ENCODE measurements around the gene IVD. TPM values are rescaled to one million over a fixed set of nuclear protein-coding genes. Genes with fewer than 3 reads are reported as not detected.

The IVD gene
- total and polyA plus RNA-seq, 5 experiments from 2014 or later, result 48.2 to 120 (median 77.7) TPM

DNA sequence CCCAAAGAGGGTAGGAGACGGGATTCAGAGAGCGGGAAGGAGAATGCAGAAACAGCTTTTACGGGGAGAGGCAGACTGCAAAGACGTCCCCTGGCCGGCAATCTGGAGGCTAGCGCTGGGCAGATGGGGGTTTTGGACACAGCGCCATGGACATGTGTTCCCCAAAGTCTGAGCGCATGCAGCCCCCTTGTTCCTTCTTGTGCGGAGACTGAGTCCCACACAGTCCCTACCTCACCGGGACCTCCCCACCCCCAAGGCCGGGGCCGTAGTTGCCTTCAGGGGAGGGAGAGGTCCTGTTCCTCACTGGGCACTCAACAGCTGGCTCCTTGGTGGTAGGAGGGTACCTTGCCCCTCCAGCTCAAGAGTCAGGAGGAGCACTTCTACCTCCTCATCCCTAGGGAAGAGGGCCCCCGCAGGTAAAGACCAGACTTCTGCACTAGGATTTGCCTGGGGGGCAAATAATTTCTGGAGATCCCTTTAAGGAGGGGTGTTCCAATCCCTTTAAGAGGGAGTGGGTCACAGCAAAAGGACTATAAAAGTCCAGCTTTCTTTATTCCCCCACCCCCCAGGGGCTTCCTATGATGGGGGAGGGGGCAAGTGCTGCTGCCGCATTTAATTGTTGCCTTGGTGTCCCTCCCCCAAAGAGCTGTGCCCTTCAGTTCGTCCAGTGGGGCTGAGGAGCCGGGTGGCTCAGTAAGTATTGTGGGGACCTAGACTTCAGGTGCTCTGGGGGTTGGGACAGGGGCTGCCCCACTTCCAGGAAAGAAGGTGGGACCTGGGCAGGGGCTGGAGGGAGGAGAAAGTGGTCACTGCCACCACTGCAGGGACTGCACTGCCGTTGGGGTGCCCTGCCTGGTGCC lies 31.5 kb downstream of the IVD start:
- Mint-ChIP-seq H3K27me3 (peaks cover 7 to 36% (median 18%) of the 10 kb centered on the region in 5 donors), H3K4me3 (peak overlapping the region in 9 of 10 donors; percentile 54 to 84 (median 66)), H3K27ac (peak overlapping the region in 2 of 10 donors; percentile 40 to 51), H3K36me3 (no peaks in the 10 kb centered on the region), H3K4me1 (peaks cover 27 to 42% (median 38%) of the 10 kb centered on the region in 4 donors), H3K9me3 (no peaks in the 10 kb centered on the region)
- POLR2A ChIA-PET, result interaction anchor here (1.6 kb wide), 1 partner anchor 31 kb away, joined by 6 read pairs; the partner anchor contains the start of gene IVD
- ATAC-seq, result no peak
- peak in 2 of 10 donors; percentile 6 to 8 for DNase-seq

DNA sequence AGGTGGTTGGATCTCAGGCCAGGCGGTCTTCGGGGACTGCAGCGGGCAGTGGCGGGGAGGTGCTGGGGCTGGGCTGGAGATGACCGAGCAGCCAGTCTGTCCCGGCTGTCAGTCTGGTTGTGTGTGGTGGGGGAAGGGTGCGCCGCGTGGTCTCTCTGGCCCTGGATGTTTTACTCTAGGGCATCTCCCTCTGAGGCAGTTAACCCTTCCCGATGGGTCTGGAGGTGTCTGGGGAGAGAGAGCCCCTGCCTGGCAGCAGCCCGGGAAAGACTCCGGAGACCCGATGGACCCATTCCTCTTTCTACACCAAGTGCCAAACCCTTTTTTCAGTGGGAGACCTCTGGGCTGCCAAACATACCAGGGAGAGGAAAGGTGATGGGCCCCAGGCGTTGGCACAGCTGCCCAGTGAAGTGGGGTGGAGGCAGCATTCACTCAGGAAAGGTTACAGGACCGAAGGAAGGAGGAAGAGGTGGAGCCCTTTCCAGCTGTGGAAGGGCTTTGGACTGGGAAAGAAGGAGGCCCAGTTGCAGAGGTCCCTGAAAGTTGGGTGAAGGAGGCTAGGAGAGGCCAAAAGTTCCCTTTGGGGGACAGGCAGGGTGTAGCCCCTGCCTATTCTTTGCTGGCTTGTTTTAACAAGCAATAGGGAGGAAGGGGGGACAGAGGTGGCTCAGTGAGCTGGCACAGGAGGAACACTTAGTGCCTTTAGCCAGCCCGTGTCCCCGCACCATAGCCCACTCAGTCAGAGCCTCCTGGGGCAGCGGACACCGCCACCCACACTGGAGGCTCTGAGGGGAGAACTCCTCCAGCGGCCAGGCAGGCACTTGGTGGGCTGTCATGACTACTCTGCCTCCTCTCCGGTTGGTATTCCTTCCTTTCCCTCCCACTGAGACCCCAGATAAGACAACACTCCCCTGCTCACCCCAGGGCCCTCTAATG lies 32.4 kb downstream of the IVD start:
- H3K4me3 Mint-ChIP-seq, result peak overlapping the region in 9 of 10 donors; percentile 5 to 59 (median 45)
- H3K9me3 Mint-ChIP-seq, result no peaks in the 10 kb centered on the region
- ATAC-seq (no peak), DNase-seq (peak in 1 of 10 donors; percentile 6)
- peaks cover 31 to 50% (median 46%) of the 10 kb centered on the region in 4 donors for H3K4me1 Mint-ChIP-seq
- H3K36me3 Mint-ChIP-seq, result no peaks in the 10 kb centered on the region
- H3K27me3 Mint-ChIP-seq, result peaks cover 7 to 36% (median 18%) of the 10 kb centered on the region in 5 donors
- POLR2A ChIA-PET, result interaction anchor here (1.6 kb wide), 1 partner anchor 32 kb away, joined by 6 read pairs; the partner anchor contains the start of gene IVD
- no peak overlapping the region for H3K27ac Mint-ChIP-seq

DNA sequence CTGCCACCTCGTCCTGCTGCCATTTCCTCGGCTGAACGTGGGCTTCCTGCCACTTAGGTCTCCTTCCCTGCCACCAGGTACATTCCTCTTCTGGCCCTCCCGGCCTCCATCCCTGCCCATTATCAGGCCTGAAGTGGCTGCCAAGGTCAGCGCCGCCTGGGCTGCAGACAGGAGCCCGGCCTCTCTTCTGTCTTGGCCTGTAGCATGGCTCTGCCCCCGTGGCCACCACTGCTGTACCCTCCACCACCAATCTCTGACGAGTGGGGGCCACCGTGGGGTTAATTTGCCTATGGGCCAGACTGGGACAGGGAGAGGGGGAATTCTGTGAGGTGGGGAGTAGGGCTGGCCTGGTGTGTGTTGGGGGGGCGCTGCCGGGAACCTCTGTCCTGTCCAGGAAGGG lies 33.1 kb downstream of the IVD start:
- H3K4me3 Mint-ChIP-seq, result peak overlapping the region in 4 of 10 donors; percentile 22 to 57 (median 30)
- POLR2A ChIA-PET, result interaction anchor here (1.9 to 6.9 kb wide), 2 partner anchors 14 to 31 kb away, joined by 5 to 92 read pairs; no protein-coding TSS in a partner anchor

DNA sequence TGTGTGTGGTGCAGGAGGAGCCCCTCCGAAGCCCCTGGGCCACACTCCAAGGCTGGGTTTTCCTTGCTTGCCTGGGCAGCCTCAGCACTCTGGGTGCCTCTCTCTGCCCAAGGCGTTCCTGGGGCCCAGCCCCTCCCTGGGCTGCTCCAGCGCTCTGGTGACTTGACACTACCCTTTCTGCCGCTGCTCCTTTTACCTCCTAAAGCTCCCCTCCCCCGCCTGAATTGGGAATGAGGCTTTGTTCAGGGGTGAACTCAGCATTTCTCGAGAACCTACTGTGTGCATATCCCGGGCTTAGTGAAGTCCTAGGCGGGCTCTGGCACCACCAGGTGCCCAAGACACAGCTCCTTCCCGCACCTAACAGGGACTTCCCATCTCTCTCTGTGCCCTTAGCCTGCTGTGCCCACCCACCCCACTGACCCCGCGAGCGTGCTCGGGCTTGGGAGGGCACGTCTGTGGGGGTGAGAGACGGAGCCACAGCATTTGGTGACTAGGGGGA lies 33.9 kb downstream of the IVD start:
- Mint-ChIP-seq H3K27ac (peak overlapping the region in 8 of 10 donors; percentile 19 to 94 (median 82)), H3K36me3 (no peaks in the 10 kb centered on the region), H3K4me1 (peaks cover 44 to 65% (median 61%) of the 10 kb centered on the region in 4 donors), H3K4me3 (peak overlapping the region; percentile 80 to 95 (median 90)), H3K27me3 (peaks cover 7 to 36% (median 18%) of the 10 kb centered on the region in 5 donors), H3K9me3 (no peaks in the 10 kb centered on the region)
- ATAC-seq (no peak), DNase-seq (no peak)
- POLR2A ChIA-PET, result interaction anchor here (0.7 to 6.9 kb wide), 8 partner anchors 13 to 132 kb away, joined by 3 to 92 read pairs (median 6); partner anchors contain the start of gene PLCB2

More for the DNA sequence above, 33.1 kb downstream of the IVD start:
- Mint-ChIP-seq H3K36me3 (no peaks in the 10 kb centered on the region), H3K27me3 (peaks cover 7 to 36% (median 18%) of the 10 kb centered on the region in 5 donors), H3K27ac (no peak overlapping the region), H3K9me3 (no peaks in the 10 kb centered on the region), H3K4me1 (peaks cover 36 to 57% (median 53%) of the 10 kb centered on the region in 4 donors)
- DNase-seq (peak in 1 of 10 donors; percentile 12), ATAC-seq (no peak)

DNA sequence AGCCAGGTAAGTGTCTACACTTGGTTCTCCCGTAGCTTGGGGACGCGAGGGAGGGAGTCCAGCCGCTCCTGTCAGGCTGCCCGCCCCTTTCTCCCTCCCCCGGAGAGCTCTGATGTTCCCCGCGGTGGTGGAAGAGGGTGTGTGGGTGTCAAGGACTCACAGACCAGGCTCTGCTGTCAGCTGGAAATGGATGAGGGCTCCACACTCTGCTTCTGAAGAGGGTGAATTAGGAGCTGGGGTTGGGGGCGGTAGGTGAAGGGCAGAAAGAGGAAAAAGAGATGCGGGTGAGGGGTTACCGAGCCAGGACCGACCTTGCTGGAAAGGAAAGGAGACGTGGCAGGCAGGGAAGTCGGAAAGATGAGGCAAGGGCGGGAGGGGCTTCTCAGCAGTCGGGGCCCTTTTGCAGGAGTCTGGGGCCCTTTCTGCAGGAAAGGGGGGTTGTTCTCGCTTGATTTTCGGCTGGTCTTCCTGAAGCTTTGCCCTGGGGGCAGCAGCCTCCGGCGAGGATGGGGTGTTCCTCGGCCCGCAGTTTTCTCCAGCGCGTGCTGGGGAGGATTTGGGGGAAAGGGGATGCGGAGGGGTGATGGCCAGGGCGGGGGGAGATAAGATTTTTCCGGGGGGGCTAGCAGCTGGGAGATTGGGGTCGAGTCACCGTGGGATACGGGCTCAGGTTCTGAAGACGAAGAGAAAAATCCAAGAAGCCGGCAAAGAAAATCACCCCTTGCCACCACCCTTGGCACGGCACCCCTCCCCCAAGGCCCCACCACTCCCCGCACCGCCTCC lies 34.6 kb downstream of the IVD start:
- peak overlapping the region; percentile 80 to 95 (median 90) for H3K4me3 Mint-ChIP-seq
- ATAC-seq, result no peak
- no peaks in the 10 kb centered on the region for H3K9me3 Mint-ChIP-seq
- H3K27me3 Mint-ChIP-seq, result peaks cover 7 to 36% (median 18%) of the 10 kb centered on the region in 5 donors
- H3K36me3 Mint-ChIP-seq, result no peaks in the 10 kb centered on the region
- H3K4me1 Mint-ChIP-seq, result peaks cover 47 to 67% (median 63%) of the 10 kb centered on the region in 4 donors
- POLR2A ChIA-PET, result interaction anchor here (0.7 to 6.9 kb wide), 15 partner anchors 13 to 132 kb away, joined by 3 to 92 read pairs (median 6); partner anchors contain the start of genes CCDC32, IVD, KNSTRN and PLCB2
- peak in 3 of 10 donors; percentile 28 to 30 (median 29) for DNase-seq
- H3K27ac Mint-ChIP-seq, result peak overlapping the region in 9 of 10 donors; percentile 64 to 94 (median 81)

DNA sequence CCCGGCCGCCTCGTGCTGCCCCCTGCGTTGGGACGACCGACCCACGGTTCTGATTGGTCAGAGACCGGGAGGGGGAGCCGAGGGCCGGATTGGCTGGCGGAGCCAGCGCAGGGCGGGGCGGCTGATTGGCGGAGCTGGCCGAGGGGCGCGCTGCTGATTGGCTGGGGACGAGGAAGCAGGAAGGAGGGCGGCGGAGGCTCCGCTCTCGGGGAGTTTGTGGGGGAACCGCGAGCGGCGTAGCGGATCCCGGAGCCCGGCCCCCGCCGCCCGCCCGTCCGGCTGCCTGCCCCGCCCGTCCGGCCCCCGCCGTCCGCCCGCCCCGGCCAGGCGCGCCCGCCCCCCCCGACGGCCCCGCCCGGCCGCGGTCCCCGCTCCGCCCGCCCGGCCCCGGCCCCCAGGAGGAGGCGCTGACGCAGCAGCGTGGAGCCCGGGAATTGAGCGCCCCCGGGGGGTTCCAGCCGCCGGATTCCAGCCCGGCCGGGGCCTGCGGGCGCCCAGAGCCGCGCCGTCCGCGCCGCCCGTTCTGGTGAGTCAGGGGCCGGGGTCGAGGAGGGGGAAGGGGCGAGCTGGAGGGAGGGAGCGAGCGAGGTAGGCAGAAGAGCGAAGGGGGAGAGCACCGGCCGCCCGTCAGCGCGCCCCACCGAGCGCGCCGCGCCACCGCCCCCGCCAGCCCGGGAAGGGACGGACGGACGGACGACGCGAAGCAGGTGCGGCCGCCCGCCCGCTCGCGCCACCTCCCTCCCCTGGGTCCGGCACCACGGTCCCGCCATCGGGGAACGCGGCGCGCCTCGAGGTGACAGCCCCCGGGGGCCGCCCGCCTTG lies 35.4 kb downstream of the IVD start, which contains the start of gene BAHD1:
TSS of gene BAHD1 (plus strand) at position 211 of the 822 bp plus-strand sequence. CDS start 17,512 bp downstream, outside the sequence.
- Mint-ChIP-seq H3K4me1 (peaks cover 46 to 67% (median 63%) of the 10 kb centered on the region in 4 donors), H3K27me3 (peaks cover 4 to 36% (median 14%) of the 10 kb centered on the region in 5 donors), H3K9me3 (no peaks in the 10 kb centered on the region), H3K27ac (peak within 1 kb of the TSS in 9 of 10 donors; percentile 75 to 94 (median 89)), H3K4me3 (peak within 1 kb of the TSS; percentile 85 to 97 (median 94)), H3K36me3 (peaks cover 0 to 2% (median 0%) of the 10 kb centered on the region in 3 donors)
- ATAC-seq, result peak; percentile 85 to 88
- peak; percentile 90 to 96 (median 92) for DNase-seq
- POLR2A ChIA-PET, result interaction anchor here (0.5 to 6.9 kb wide), 15 partner anchors 12 to 133 kb away, joined by 3 to 92 read pairs (median 6); partner anchors contain the start of genes CCDC32, CHST14, INAFM2 and IVD

DNA sequence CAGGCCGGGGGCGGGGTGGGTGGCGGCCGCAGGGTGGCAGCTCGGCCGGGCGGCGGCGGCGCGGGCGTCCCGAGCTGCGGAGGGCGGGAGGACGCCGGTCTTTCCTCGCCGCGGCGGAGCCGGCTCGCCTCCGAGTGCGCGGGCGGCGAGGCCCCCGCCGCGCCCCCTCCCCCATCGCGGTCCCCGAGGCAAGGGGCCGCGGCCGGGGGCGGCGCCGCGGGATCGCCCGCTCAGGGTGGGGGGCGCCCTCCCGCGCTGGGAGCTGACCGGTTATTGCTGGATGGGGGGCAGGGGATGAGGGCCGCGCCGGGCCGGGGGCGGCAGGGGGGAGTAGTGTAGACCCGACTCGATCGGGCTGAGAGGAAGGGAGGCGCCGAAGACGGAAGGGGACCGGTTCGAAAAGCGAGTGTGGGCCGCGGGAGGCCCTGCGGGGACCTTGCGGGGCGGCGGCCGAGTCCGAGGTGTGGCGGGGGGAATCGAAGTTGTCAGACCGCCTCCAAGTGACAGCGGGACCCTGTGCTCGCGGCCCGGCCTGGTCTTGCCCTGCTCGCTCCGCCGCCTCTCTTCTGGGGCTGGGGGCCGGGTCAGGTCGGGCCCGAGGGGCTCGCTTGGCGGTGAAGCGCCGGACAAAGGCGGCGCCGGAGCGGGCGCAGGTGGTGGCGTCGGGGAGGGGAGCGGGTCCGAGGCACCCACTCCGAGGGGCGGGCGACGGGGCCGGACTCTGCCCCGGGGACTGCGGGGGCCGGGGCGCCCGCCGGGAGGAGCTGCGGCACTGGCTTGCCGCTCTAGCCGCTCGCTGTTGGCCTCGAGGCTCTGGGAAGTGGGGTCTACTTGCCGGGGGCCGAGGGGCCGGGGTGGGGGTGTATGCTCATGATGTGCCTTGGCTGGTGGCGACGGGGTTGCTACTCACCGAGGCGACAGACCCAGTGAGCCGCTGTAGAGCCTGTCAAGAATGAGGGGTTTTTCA lies 36.3 kb downstream of the IVD start:
- H3K36me3 Mint-ChIP-seq, result peaks cover 0 to 2% (median 1%) of the 10 kb centered on the region in 3 donors
- H3K27me3 Mint-ChIP-seq, result peaks cover 4 to 32% (median 14%) of the 10 kb centered on the region in 5 donors
- peak overlapping the region; percentile 53 to 95 (median 90) for H3K27ac Mint-ChIP-seq
- peak; percentile 7 to 11 for ATAC-seq
- no peaks in the 10 kb centered on the region for H3K9me3 Mint-ChIP-seq
- DNase-seq, result peak in 3 of 10 donors; percentile 22 to 30 (median 22)
- peaks cover 43 to 67% (median 59%) of the 10 kb centered on the region in 4 donors for H3K4me1 Mint-ChIP-seq
- POLR2A ChIA-PET, result interaction anchor here (0.5 to 6.9 kb wide), 14 partner anchors 11 to 127 kb away, joined by 3 to 92 read pairs (median 5); partner anchors contain the start of genes CCDC32, CHST14, INAFM2 and IVD
- H3K4me3 Mint-ChIP-seq, result peak overlapping the region; percentile 85 to 97 (median 92)

DNA sequence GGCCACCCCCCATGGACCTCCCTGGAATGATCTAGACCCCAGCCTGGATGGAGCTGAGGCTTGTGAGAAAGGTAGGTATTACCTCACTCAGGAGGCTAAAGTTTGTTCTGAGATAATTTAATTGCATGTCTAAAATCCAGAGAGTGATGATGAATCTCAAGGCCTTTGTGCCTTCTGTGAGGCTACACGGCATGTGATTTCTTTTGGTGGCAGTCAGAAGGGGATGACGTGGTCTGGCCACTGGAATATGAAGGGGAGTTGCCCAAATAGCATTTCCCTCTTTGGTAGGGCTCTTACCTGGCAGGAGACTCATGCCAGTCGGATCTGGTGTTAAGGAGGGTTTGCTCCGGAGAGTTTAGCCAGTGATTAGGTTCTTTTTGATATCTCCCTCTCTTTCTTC lies 37.7 kb downstream of the IVD start:
- Mint-ChIP-seq H3K36me3 (peaks cover 0 to 4% (median 1%) of the 10 kb centered on the region in 3 donors), H3K4me3 (peak overlapping the region; percentile 85 to 97 (median 90)), H3K9me3 (no peaks in the 10 kb centered on the region), H3K27ac (peak overlapping the region; percentile 24 to 95 (median 89)), H3K4me1 (peaks cover 40 to 65% (median 53%) of the 10 kb centered on the region in 4 donors), H3K27me3 (peaks cover 4 to 18% (median 7%) of the 10 kb centered on the region in 5 donors)
- ATAC-seq (no peak), DNase-seq (no peak)
- POLR2A ChIA-PET, result interaction anchor here (0.8 to 6.9 kb wide), 7 partner anchors 9 to 126 kb away, joined by 3 to 92 read pairs (median 3); partner anchors contain the start of gene RPUSD2

DNA sequence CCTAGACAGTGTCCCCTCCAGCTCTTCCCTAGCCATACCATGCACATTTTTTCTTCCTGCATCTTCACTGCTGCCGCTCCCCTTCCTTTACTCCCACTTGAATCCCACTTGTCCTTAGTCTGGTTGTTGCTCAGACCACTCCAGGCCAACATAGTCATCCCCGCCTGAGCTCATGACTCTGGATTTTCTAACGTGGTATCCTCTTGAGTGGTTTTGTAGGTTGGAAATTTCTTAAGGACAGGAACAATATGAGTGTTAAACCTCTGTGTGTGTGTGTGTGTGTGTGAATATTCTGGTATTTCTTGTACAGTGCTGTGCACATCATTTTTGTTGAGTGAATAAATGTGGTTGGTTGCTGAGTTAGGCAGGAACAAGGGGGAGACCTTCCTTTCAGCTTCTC lies 38.3 kb downstream of the IVD start:
- ATAC-seq, result no peak
- no peak for DNase-seq
- peaks cover 38 to 67% (median 54%) of the 10 kb centered on the region in 4 donors for H3K4me1 Mint-ChIP-seq
- peaks cover 0 to 6% (median 1%) of the 10 kb centered on the region in 3 donors for H3K36me3 Mint-ChIP-seq
- peak overlapping the region in 9 of 10 donors; percentile 10 to 90 (median 61) for H3K27ac Mint-ChIP-seq
- peaks cover 0 to 12% (median 1%) of the 10 kb centered on the region in 5 donors for H3K27me3 Mint-ChIP-seq
- peak overlapping the region; percentile 85 to 97 (median 90) for H3K4me3 Mint-ChIP-seq
- POLR2A ChIA-PET, result interaction anchor here (0.9 to 6.9 kb wide), 3 partner anchors 9 to 24 kb away, joined by 3 to 92 read pairs (median 33); no protein-coding TSS in a partner anchor
- no peaks in the 10 kb centered on the region for H3K9me3 Mint-ChIP-seq

All from naive thymus-derived CD8-positive, alpha-beta T cell (primary cell).